GM19463 (cell line): Measurements from ENCODE around the gene ACBD3.

Experiments
- ATAC-seq: cut with Tn5 transposase; IDR thresholded peaks from one replicate; pipeline ENCODE4 v1.9.1; 2021; ENCODE audit warnings: mild to moderate bottlenecking, moderate library complexity; ENCODE audit not compliant: unreplicated experiment

Gene ACBD3

DNA sequence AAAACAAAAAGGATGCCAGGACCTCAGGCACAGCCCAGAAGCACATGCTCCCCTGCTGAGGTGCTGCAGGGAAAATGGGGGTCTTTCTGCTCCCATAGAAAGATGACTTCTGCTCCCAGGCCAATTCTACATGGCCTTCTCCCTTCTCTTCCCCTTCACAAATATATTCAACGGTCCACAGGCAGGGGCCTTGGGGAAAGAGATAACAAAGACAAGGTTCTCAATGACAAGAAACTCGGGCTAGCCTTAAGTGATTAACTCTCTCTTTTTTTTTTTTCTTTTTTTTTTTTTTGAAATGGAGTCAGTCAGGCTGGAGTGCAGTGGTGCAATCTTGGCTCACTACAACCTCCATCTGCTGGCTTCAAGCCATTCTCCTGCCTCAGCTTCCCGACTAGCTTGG, 69.9 kb downstream of the ACBD3 start:
- no peak for ATAC-seq

DNA sequence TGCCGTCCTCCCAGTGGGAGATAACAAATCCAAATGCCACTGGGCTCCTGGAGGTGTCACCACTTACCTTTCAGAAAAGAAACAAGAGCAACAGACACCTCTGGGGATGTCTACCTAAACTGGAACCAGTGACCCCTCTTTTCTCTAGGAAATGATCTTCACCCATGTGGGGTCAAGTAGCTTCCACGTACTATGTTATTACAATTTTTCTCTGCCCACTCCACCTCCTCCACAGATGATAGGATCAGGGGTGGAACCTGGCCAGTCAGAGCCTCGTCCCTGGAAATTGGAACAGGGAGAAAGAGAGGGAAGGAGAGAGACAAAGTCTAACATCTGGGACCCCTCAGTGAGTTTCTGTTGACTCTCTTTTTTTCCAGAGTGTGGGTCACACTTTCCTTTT, 73.9 kb downstream of the ACBD3 start:
- ATAC-seq = no peak

DNA sequence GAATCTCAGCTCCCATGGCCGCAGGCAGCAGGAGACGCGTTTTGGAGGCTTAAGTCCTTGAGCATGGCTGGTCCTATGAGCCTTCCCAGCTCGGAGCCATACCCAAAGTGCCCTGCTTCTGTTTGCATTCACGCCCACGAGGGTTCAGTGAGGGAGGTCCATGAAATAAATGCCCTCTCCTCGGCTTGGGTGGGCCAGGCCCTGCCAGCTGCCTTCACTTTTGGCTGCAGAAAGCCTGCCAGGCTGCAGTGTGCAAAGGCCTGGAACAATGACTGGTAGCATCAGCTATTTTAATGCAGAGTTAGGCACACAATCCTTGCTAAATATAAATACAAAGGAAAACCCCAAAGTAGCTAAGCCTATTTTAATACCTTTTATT, 74.7 kb downstream of the ACBD3 start:
- ATAC-seq = no peak

DNA sequence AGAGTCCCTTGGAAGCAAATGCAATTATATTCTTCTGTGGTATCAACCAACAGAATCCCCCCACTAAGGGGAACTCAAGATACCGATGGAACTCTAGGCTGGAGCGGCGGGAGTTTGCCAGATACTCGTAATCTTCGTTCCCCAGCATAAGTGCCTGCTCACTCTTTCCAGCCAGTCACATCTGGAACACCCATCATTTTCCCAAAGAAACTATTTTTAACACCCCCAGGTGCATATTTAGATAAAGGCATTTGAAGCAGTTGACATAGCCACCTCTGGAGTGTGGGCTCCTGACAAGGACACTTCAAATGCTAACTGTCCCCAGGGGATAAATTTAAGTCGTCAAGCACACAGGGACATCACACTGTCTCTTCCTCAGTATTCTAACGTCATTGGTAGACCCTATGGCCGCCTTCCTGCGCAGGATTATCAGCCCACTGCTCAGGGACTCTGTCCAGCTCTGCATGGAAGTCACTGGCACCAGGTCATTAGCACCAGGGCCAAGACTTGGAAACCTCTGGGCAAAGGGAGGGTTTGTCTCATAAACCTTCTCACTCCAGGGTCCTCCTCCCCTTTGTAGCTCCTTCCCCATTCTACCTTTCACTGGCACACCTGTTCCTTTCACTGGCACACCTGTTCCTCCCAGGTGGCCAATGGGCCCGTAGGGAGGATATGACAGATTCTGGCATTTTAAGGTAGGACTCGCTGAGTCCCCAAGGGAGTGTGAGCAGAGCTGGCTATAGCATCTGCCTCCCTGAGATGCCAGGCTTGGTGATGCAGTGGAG, 75.3 kb downstream of the ACBD3 start:
- ATAC-seq = no peak

DNA sequence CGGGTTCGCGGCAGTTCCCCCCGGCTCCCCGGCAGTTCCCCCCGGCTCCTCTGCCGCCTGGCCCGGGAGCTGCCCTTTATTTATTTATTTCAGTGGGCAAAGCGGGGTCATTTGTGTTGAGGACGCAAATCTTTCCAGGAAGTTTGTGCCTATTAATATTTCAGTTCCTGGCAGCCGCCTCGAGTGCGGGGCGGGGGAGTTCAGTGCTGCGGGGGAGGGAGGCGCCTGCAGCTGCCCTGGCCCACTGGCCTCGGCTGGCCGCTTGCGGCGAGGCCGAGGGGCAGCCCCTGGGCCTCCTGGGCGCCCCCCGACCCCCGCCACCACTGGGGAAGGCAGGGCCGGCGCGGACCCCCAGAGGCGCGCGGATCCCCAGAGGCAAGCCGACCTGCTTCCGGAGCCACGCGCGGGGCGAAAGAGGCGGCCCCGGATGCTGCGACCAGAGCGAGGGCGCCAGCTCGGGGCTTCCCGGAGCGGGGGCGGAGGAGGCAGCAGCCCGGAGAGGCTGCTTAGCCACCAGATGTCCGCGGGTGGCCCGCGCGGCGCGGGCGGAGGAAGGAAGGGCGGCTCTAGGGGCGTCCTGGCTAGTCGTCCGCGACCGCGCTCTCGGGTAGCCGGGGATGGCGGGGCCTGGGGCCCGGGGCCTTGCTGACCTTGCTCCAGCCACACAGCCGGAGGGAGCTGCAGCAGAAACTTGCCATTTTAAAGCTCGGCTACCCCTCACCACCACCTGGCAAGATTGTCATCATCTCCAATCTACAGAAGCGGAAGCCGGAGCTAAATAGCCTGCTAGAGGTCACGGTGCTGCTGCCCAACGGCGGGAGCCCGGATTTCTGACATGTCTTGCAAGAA, 76.1 kb downstream of the ACBD3 start:
- peak; percentile 74 for ATAC-seq

DNA sequence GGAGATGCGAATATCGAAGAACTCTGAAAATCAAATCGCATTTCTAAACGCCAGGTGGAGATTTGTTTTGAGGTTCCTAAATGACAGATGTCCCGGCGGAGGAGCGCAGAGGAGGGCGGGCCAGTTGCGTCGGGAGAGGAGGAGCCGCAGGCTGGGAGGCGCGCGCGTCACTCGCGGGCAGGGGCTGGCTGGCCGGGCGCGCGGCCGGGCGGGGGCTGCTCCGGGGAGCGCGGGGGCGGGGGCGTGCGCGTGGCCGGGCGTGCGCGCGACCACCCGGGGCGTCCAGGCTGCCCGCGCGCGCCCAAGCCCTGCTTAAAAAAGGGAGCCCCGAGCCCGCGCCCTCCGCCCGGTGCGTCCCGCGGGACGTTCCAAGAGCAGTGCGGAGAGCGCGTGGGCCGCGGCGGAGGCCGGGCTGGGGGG, 76.7 kb downstream of the ACBD3 start:
- ATAC-seq = peak; percentile 70

DNA sequence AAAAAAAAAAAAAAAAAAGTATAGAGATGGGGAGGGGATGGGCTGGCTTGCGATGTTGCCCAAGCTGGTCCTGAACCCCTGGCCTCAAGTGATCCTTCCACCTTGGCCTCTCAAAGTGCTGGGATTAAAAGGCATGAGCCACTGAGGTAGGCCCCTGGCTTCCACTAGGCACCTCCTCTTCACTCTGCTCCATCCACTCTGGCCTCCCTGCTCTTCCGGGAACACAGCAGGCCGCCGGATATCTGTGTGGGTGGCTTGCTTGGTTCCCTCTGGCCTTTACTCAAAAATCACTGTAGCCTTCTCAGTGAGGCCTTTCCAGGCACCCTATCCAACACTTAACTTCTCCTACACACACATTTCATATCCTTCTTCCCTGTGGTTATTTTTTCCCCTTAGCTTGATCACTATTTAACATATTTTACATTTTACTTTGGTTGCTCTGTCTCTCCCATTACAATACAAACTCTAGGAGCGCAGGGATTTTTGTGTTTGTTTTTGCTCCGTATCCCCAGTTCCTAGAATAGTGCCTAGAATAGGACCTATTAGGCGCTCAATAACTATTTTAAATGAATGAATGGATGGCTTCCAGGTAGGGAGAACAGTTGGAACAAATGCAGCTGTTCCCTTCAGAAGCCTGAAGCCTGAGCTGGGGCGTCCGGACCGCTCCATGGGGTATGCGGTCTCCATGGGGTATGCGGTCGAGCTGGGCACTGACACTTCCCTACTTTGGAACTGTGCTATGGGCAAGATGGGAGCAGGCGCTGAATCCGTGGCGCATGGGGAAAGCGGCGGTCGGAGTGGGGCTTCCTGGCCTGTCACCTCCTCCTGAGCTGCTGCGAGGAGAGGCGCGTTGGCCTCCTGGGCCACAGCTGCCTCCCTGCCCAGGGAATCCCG, 77.4 kb downstream of the ACBD3 start:
- no peak for ATAC-seq

DNA sequence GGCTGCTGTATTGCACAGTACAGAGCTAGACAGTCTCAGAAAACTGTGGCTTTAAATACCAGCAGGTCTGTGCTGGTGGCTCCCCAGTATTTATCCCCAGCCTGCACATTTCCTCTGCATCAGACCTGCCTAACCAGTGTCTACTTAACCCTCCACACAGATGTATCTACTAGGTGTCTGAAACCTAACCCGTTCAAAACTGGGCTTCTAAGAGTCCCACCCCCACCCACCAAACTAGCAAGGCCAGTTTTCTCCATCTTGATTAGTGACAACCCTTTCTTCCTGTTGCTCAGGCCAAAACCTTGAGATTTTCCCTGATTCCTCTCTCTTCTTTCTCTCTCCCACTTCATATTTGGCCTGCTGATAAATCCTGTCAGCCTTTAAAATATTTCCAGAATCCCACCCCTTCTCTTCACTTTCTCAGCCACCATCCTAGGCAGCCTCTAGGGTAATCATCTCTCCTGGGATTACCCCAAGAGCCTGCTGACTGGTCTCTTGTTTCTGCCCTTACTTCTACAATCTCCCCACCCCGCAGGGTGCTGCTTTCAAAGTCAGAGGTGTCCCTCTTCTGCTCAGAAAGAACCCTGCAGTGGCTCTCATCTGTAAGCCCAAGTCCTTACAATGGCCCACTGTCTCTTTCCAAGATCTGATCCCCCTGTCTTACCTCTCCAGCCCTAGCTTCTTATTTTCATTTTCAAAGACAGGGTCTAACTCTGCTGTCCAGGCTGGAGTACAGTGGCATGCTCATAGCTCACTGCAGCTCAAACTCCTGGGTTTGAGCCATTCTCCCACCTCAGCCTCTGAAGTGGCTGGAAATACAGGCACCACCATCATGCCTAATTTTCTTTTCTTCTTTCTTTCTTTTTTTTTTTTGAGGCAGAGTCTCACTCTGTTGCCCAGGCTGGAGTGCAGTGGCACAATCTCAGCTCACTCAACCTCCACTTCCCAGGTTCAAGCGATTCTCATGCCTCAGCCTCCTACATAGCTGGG, 78.8 kb downstream of the ACBD3 start:
- no peak for ATAC-seq

DNA sequence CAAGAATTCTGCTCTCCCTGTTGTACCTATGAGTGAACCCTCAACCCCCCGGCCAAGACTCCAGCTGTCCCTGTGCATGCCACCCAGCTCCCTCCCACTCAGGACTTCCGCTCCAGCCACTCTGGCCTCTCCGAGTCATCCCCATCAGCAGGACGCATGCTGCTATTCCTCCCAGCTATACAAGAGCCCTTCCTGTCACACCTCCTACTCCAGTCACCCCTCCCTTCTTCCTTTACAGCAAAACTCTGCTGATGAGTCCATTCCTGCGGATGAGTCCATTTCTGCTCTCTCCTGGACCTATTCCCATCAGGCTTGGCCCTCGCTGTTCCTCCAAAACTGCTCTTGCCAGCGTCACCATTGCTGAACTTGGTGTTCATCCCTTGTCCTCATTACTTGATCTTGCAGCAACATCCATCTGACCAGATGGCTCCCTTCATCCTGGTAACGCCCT, 81.8 kb downstream of the ACBD3 start:
- no peak for ATAC-seq

DNA sequence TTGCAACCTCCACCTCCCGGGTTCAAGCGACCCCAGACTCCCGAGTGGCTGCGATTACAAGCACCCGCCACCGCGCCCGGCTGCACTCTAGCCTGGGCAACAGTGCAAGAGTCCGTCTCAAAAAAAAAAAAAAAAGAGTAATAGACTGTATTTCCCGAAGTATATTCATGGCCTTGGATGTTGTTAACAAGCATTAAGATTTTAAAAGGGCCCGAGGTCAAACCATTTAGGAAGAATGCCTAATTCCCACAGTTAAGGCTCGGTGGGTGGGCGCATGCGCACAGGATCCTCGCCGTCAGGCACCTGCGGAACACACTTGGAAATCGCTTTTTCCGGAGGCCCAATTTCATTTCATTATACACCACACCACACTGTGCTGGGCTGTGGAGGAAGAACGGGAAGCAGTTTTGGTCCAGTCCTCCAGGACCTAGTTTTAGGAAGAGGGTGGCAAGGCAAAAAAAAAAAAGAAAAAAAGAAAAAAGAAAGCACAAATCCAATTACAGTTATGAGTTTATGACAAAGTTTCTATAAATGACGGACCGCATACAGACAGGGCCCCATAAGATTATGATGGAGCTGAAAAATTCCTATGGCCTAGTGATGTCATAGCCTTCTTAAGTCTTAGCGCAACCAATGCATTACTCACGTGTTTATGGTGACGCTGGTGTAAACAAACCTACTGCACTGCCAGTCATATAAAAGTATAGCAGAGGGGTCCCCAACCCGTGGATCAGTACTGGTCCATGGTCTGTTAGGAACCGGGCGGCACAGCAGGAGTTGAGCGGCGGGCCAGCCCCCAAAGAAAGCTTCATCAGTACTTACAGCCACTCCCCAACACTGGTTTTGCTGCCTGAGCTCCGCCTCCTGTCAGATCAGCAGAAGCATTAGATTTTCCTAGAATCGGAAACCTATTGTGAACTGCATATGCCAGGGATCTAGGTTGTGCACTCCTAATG, 85.8 kb downstream of the ACBD3 start:
- no peak for ATAC-seq

DNA sequence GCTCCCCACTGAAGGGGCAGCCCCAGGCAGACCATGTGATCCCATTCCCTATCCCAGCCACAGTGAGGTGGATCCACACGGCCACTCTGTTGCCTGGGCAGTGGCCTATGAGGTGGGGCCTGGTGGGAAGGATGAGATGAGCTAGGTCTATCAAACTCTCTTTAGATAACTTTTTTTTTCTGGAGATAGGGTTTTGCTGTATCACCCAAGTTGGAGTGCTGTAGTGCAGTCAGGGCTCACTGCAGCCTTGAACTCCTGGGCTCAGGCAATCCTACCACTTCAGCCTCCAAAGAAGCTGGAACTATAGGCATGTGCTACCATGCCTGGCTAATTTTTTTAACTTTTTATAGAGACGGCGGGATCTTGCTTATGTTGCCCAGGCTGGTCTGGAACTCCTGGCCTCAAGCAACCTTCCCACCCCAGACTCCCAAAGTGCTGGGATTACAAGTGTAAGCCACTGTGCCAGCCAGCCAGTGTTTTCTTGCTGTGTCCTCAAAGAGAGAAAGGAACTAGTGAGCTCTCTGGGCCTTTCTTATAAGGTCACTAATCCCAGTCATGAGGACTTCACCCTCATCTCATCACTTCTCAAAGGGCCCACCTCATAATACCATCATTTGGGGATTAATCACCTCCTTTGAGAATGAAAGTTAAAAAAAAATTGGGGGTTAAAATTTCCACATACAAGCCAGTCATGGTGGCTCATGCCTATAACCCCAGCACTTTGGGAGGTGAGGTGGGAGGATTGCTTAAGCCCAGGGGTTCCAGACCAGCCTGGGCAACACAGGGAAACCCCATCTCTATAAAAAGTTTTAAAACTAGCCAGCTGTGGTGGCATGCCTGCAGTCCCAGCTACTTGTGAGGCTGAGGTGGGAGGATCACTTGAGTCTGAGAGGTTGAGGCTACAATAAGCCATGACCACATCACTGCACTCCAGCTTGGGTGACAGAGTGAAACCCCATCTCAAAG, 87.4 kb downstream of the ACBD3 start:
- ATAC-seq = no peak

DNA sequence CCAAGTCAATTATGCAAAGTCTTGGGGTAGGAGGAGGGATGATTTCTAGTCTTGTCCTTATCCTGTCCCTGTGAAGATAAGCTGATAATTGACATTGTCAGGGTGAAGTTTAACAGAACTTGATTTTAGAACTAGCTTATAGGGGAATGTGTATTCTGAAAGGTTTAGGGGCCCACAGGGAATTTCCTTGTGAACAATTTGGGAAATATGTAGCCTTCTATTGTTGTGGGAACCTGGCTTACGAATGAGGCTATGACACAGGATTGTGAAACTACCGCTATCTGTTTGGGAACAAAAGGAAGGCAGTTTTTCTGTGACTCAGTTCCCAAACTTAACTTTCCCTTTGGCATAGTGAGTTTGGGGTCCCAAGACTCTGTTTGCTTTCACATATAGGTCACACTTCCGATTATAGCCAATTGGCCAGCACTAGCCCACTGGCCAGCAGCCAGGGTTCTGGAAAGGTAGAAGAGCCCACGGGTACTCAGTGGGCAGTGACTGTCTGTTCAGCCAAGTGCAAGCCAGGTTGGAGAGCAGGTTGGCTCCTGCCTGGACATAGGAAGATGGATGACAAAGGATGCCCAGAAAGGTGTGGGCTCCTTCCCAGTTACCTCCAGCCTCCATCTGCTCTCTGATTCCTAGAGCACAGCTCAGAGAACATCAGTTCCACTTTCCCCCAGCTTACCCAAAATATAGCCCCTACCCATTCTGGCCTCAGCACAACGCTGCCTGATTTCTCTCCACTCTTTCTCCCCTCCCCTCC, 88.5 kb downstream of the ACBD3 start:
- ATAC-seq = no peak

DNA sequence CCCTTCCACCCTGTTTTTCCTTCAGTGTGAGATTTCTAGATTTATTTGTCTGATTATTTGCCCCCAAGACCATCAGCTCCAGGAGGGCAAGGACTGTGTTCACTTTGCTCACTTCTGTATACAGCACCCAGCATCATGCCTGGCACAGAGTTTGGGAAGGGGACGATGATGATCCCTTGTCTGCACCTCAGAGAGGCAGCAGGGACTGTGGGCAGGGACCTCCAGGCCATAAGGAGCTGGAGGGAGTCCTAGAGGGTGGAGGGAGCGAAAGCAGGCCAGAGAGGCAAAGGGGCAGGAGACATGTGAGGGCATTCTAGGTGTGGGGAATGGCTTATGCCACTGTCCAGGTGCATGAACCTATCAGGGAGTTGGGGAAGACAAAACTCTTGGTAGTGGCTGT, 91.3 kb downstream of the ACBD3 start:
- no peak for ATAC-seq
